Activated B cell treated with CpG ODN at 0.5 μM for 24 hours (primary cell): ENCODE data around the gene TAS2R43. TPM values are rescaled to one million over a fixed set of nuclear protein-coding genes. Genes with fewer than 3 reads are reported as not detected.

Experiments used
- total RNA-seq: library from RNA; stranded (reverse); gene quantifications from 2 replicates; pipeline ENCODE4 v1.2.3, GENCODE V29; 2022

The TAS2R43 gene
- total RNA-seq, 1 donor from 2014 or later = 2.7 TPM

Other genes with a start within 250 kb of the TAS2R43 start
- gene PRR4, start 242.8 kb downstream of the TAS2R43 start, total RNA-seq = 0.98 and 3.0 TPM in 2 replicates
- gene PRH1, start 208.1 kb downstream of the TAS2R43 start, total RNA-seq = 27.6 and 35.2 TPM in 2 replicates
- gene TAS2R13, start 182.8 kb downstream of the TAS2R43 start, total RNA-seq = 1.00 and 1.4 TPM in 2 replicates
- not detected in 2 replicates for gene PRH2, start 163.1 kb downstream of the TAS2R43 start, total RNA-seq
- gene TAS2R14, start 153.1 kb downstream of the TAS2R43 start, total RNA-seq = 2.9 and 3.1 TPM in 2 replicates
- 1.0 and 1.2 TPM in 2 replicates for gene TAS2R50, start 105.4 kb downstream of the TAS2R43 start, total RNA-seq
- 1.7 and 2.4 TPM in 2 replicates for gene TAS2R20, start 94.0 kb downstream of the TAS2R43 start, total RNA-seq
- gene TAS2R19, start 69.7 kb downstream of the TAS2R43 start, total RNA-seq = 2.9 and 4.0 TPM in 2 replicates
- 4.3 and 5.3 TPM in 2 replicates for gene TAS2R31, start 60.9 kb downstream of the TAS2R43 start, total RNA-seq
- gene TAS2R46, start 30.0 kb downstream of the TAS2R43 start, total RNA-seq = 0.60 and 1.5 TPM in 2 replicates
- gene TAS2R30, start 42.3 kb upstream of the TAS2R43 start, total RNA-seq = 3.4 and 6.3 TPM in 2 replicates
- gene SMIM10L1, start 78.9 kb upstream of the TAS2R43 start, total RNA-seq = 7.3 and 8.8 TPM in 2 replicates
- not detected in 2 replicates for gene TAS2R42, start 94.6 kb upstream of the TAS2R43 start, total RNA-seq
- not detected in 2 replicates for gene PRB3, start 177.4 kb upstream of the TAS2R43 start, total RNA-seq
- gene PRB4, start 218.1 kb upstream of the TAS2R43 start, total RNA-seq = not detected in 2 replicates